ENCODE measurements around the gene ESYT1. TPM values are rescaled to one million over a fixed set of nuclear protein-coding genes. Genes with fewer than 3 reads are reported as not detected.

ESYT1 gene
- total RNA-seq, 1 donor from 2014 or later = 102 TPM

DNA sequence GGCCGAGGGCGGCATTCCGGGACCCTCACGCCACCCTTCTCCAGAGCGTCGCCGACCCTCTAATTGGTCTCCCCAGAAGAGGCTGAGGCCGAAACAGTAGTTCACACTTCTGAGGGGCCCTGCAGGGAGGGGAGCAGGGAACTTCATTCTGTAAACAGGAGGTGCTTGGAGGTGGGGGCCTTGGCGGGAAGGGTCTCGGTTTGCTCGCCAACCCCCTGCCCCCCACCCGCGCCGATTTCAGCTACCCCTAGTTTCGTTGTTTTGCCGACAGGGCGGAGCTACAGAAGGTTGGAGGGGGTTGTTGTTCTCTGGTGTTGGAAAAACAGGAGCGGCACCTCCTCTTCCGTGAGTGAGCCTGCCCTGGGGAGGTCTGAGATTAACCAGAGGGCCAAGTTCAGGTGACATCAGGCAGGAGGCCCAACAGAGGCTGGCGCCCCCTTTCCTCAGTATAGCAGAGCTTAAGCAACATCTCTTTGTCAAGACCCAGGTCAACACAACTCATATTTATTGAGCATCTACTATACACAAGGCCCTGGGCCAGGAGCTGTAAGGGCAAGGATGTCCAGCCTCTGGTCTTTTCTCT is 47.4 kb upstream of the ESYT1 start:
- Mint-ChIP-seq H3K36me3 (ENCODE audit: insufficient read depth) (peaks cover 13% of the 10 kb centered on the region), H3K9me3 (ENCODE audit: low read depth) (no peaks in the 10 kb centered on the region), H3K27me3 (no peaks in the 10 kb centered on the region), H3K27ac (peak overlapping the region; percentile 99), H3K4me3 (ENCODE audit: low read depth) (peak overlapping the region; percentile 93), H3K4me1 (ENCODE audit: low read depth) (peaks cover 27% of the 10 kb centered on the region)
- TF ChIP-seq, protein P1, sequence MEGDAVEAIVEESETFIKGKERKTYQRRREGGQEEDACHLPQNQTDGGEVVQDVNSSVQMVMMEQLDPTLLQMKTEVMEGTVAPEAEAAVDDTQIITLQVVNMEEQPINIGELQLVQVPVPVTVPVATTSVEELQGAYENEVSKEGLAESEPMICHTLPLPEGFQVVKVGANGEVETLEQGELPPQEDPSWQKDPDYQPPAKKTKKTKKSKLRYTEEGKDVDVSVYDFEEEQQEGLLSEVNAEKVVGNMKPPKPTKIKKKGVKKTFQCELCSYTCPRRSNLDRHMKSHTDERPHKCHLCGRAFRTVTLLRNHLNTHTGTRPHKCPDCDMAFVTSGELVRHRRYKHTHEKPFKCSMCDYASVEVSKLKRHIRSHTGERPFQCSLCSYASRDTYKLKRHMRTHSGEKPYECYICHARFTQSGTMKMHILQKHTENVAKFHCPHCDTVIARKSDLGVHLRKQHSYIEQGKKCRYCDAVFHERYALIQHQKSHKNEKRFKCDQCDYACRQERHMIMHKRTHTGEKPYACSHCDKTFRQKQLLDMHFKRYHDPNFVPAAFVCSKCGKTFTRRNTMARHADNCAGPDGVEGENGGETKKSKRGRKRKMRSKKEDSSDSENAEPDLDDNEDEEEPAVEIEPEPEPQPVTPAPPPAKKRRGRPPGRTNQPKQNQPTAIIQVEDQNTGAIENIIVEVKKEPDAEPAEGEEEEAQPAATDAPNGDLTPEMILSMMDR (IDR thresholded peaks at IDR 0.05; ENCODE audit: unreplicated experiment) = peak; percentile 9
- DNase-seq (ENCODE audit: low spot score, unreplicated experiment) = peak; percentile 21

DNA sequence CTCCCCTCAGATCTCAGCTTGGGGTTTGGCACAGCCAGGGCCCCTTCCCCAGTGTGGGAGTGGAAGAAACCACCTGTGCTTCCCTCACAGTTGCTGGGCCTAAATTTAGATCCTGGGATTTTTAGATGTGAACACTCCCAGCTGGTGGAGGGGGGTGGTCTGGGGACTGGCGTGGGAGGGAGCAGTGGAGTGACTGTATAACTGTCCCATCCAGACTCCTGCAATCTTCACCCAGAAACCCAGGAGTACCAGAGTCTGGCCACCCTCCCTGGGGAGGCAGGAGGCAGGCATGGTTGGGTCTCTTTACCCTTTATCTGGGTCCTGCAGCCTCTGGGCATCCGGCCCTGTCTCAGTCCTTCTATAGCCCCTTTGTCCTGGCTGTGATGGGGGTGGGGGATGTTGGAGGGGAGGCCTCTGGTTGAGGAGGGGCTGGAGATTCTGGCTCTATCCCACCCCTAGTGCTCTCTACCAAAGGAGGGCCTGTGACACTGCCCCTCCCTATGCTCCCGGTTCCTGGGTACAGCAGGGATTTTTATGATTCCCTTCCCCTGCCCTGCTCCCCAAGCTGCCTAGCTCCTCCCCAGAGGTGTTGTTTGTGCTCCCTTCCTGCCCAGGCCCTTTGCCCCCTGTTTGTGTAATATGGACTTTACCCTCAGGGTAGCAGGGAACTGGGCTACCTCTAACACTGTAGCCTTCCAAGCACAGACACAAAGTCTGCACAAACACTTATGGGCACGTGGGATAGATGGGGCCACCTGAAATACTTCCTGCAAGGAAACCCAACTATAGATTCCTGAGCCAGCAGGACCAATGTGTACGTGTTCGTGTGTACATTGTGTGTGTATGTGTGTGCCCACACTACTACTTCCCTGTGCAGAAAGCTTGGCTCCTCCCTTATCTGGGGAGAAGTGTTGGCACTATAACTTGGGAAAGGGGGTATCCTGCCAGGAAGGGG is 46.4 kb upstream of the ESYT1 start:
- H3K27me3 Mint-ChIP-seq = no peaks in the 10 kb centered on the region
- H3K27ac Mint-ChIP-seq = peak overlapping the region; percentile 99
- H3K9me3 Mint-ChIP-seq (ENCODE audit: low read depth) = no peaks in the 10 kb centered on the region
- H3K36me3 Mint-ChIP-seq (ENCODE audit: insufficient read depth) = peaks cover 21% of the 10 kb centered on the region
- peak overlapping the region; percentile 93 for H3K4me3 Mint-ChIP-seq (ENCODE audit: low read depth)
- DNase-seq (ENCODE audit: low spot score, unreplicated experiment) = no peak
- peaks cover 27% of the 10 kb centered on the region for H3K4me1 Mint-ChIP-seq (ENCODE audit: low read depth)
- TF ChIP-seq, protein P1 (IDR thresholded peaks at IDR 0.05; ENCODE audit: unreplicated experiment) = no peak

DNA sequence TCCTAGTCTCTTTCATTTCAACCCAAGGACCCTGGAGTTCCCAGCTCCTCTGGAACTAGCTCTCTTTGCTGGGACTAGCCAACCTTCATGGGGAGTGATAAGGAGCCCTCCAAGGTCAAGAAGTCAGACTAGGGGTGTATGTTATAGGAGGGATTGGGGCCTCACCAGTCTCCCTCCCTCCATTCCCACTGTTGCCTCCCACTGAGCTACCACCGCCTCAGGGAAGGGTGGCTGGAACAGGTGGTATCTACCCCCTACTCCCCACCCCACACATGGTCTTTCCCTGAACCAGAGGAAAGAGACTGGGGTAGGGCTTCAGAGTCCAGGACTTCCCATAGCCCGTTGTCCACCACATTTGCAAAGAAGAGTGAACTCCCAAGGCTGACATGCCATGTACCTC is 45.7 kb upstream of the ESYT1 start:
- Mint-ChIP-seq H3K9me3 (ENCODE audit: low read depth) (no peaks in the 10 kb centered on the region), H3K36me3 (ENCODE audit: insufficient read depth) (peaks cover 22% of the 10 kb centered on the region), H3K4me3 (ENCODE audit: low read depth) (peak overlapping the region; percentile 93), H3K27ac (peak overlapping the region; percentile 99), H3K4me1 (ENCODE audit: low read depth) (peaks cover 27% of the 10 kb centered on the region), H3K27me3 (no peaks in the 10 kb centered on the region)
- no peak for DNase-seq (ENCODE audit: low spot score, unreplicated experiment)
- TF ChIP-seq, protein P1 (IDR thresholded peaks at IDR 0.05; ENCODE audit: unreplicated experiment) = no peak

DNA sequence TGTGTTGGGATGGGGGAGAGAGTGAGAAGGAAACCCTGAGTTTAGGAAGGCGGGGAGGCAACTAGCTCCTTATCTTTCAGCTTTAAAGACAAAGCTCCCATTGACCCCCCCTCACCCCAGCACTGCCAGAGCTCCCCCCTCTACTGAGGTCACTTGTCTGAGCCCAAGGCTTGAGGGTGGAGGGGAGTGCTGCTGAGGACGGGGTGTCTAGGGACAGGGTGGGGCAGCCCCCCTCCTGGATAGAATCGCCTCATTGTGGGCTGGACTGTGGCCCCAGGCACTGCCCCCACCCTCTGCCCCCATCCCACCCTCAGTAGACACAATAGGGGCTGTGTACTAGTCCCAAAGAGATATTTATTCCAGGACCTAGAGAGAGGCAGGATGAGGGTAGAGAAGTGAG is 45.1 kb upstream of the ESYT1 start:
- H3K27me3 Mint-ChIP-seq = no peaks in the 10 kb centered on the region
- peak overlapping the region; percentile 24 for H3K27ac Mint-ChIP-seq
- peaks cover 27% of the 10 kb centered on the region for H3K4me1 Mint-ChIP-seq (ENCODE audit: low read depth)
- TF ChIP-seq, protein P1 (IDR thresholded peaks at IDR 0.05; ENCODE audit: unreplicated experiment) = no peak
- H3K36me3 Mint-ChIP-seq (ENCODE audit: insufficient read depth) = peaks cover 27% of the 10 kb centered on the region
- DNase-seq (ENCODE audit: low spot score, unreplicated experiment) = no peak
- no peaks in the 10 kb centered on the region for H3K9me3 Mint-ChIP-seq (ENCODE audit: low read depth)
- H3K4me3 Mint-ChIP-seq (ENCODE audit: low read depth) = no peak overlapping the region

DNA sequence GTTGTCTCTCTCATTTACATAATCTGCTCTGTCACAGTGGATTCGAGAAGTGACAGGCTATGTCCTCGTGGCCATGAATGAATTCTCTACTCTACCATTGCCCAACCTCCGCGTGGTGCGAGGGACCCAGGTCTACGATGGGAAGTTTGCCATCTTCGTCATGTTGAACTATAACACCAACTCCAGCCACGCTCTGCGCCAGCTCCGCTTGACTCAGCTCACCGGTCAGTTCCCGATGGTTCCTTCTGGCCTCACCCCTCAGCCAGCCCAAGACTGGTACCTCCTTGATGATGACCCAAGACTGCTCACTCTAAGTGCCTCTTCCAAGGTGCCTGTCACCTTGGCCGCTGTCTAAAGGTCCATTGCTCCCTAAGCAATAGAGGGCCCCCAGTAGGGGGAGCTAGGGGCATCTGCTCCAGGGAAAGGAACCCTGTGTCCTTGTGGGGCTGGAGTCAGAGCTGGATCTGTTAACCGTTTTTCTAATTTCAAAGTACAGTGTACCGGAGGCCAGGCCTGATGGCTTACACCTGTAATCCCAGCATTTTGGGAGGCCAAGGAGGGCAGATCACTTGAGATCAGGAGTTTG is 43.0 kb upstream of the ESYT1 start:
- H3K9me3 Mint-ChIP-seq (ENCODE audit: low read depth) = no peaks in the 10 kb centered on the region
- peaks cover 24% of the 10 kb centered on the region for H3K4me1 Mint-ChIP-seq (ENCODE audit: low read depth)
- no peak overlapping the region for H3K27ac Mint-ChIP-seq
- no peaks in the 10 kb centered on the region for H3K27me3 Mint-ChIP-seq
- TF ChIP-seq, protein P1 (IDR thresholded peaks at IDR 0.05; ENCODE audit: unreplicated experiment) = peak; percentile 42
- H3K36me3 Mint-ChIP-seq (ENCODE audit: insufficient read depth) = peaks cover 29% of the 10 kb centered on the region
- H3K4me3 Mint-ChIP-seq (ENCODE audit: low read depth) = no peak overlapping the region
- DNase-seq (ENCODE audit: low spot score, unreplicated experiment) = no peak
